DND-41 (cell line): ENCODE data around the gene LGALS3BP.
A peak's percentile ranks its signal among the peaks of the same experiment; 100 is the strongest.

Experiments used
- ATAC-seq: fragments of 200-7000 bp; cut with Tn5 transposase; 3 replicates; pipeline ENCODE4 v1.9.1; 2021; ENCODE audit warnings: low read depth; ENCODE audit not compliant: insufficient read depth
- DNase-seq: peaks from one replicate; pipeline ENCODE4 v3.0.0-alpha.2; 2020
- H2AFZ ChIP-seq: 2 replicates; pipeline ENCODE4 v1.6.0; 2012; ENCODE audit warnings: low read depth, low read length
- H3K27ac ChIP-seq: 2 replicates; pipeline ENCODE4 v1.5.1; 2012; ENCODE audit warnings: low read length, inconsistent platforms
- H3K27me3 ChIP-seq: fragments of 200-600 bp; sonication (generic); 2 replicates; pipeline ENCODE4 v1.6.0; 2012; ENCODE audit warnings: low read length, mild to moderate bottlenecking, inconsistent platforms; ENCODE audit not compliant: insufficient read depth, poor library complexity
- H3K36me3 ChIP-seq: 2 replicates; pipeline ENCODE4 v1.5.1; 2012; ENCODE audit warnings: low read length, inconsistent platforms; ENCODE audit not compliant: insufficient read depth
- H3K4me1 ChIP-seq: 2 replicates; pipeline ENCODE4 v1.5.1; 2012; ENCODE audit warnings: mild to moderate bottlenecking, low read length; ENCODE audit not compliant: insufficient read depth
- H3K4me2 ChIP-seq: 2 replicates; pipeline ENCODE4 v1.6.0; 2012; ENCODE audit warnings: mild to moderate bottlenecking, moderate library complexity, low read length, inconsistent platforms; ENCODE audit not compliant: insufficient read depth
- H3K4me3 ChIP-seq, 2 experiments: fragments of 200-600 bp in 1 of 2; shearing (Covaris generic) in 1 of 2; 2 replicates each; pipeline ENCODE4 v1.5.1; 2012 to 2016; ENCODE audit warnings: inconsistent platforms in 2 of 2, low read length in 2 of 2, mild to moderate bottlenecking in 2 of 2, low read depth in 1 of 2, moderate library complexity in 1 of 2
- H3K79me2 ChIP-seq: 2 replicates; pipeline ENCODE4 v1.6.0; 2012; ENCODE audit warnings: low read length, inconsistent platforms; ENCODE audit not compliant: insufficient read depth
- H3K9ac ChIP-seq: 2 replicates; pipeline ENCODE4 v1.6.0; 2012; ENCODE audit warnings: low read depth, mild to moderate bottlenecking, inconsistent platforms, low read length, moderate library complexity
- H3K9me3 ChIP-seq: 2 replicates; pipeline ENCODE4 v1.5.1; 2012; ENCODE audit warnings: low read length, moderate library complexity, mild to moderate bottlenecking, inconsistent platforms; ENCODE audit not compliant: insufficient read depth, severe bottlenecking
- H4K20me1 ChIP-seq: 2 replicates; pipeline ENCODE4 v1.6.0; 2012; ENCODE audit warnings: low read length; ENCODE audit not compliant: insufficient read depth
- CTCF ChIP-seq: IDR thresholded peaks from 2 replicates; pipeline ENCODE4 v1.5.1; 2012; ENCODE audit warnings: borderline replicate concordance, low read length, moderate library complexity, mild to moderate bottlenecking; ENCODE audit not compliant: poor library complexity, severe bottlenecking; ENCODE audit errors: extremely low read depth
- EZH2 ChIP-seq: IDR thresholded peaks from 3 replicates; pipeline ENCODE4 v1.6.1; 2012; ENCODE audit warnings: borderline replicate concordance, low read depth, mild to moderate bottlenecking, moderate library complexity, low read length, inconsistent platforms; ENCODE audit not compliant: severe bottlenecking

LGALS3BP gene

GRCh38 chr17:78929908-78930775, 49.6 kb downstream of the LGALS3BP start:
- DNase-seq (no peak), ATAC-seq (no peak)
- Histone ChIP-seq H3K4me2 (no peak overlapping the region), H3K27me3 (peaks cover 10% of the 10 kb centered on the region), H3K79me2 (no peaks in the 10 kb centered on the region), H3K4me1 (peaks cover 6% of the 10 kb centered on the region), H3K9ac (no peak overlapping the region), H3K4me3 (no peak overlapping the region), H2AFZ (no peak overlapping the region), H3K27ac (no peak overlapping the region), H4K20me1 (no peaks in the 10 kb centered on the region), H3K9me3 (no peaks in the 10 kb centered on the region), H3K36me3 (no peaks in the 10 kb centered on the region)
- no peak for TF ChIP-seq CTCF
- no peak for TF ChIP-seq EZH2

DNA sequence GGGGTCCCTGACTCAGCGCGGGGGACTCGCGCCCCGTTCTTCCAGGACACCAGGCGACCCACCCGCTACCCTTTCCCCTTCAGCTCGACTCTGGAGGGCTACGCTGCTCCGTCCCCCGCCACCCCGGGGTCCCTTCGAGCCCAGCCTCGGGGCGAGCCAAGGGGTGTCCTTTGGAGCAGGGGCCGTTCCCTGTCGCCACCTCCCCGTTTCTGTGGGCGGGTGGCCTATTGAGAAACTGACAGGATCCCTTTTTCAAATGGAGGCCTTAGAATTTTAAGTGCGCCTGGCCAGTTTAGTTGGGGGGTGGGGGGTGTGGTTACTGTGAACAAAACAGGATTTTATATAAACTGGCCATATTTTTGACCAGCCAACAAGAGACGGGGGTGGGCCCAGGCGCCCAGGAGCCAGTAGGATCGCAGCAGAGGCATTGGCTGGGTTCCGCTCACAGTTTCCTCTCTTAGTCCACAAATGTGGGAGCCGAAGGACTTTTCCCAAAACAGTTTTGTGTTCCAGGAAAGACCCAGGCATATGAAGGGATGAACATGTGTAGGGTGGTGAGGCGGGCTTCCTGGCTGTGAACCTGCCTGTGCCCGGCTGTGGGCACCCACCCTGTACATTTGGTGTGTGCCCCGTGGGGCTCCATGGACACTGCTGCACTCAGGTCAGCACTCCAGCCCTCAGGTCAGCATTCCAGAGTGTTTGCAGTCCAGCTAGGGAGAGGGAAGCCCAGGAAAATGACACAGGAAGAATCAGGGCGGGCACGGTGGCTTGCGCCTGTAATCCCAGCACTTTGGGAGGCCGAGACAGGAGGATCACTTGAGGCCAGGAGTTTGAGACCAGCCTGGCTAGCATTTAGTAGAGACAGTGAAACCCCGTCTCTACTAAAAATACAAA, 53.8 kb downstream of the LGALS3BP start:
- no peaks in the 10 kb centered on the region for H3K9me3 ChIP-seq
- H4K20me1 ChIP-seq, result no peaks in the 10 kb centered on the region
- peaks cover 21% of the 10 kb centered on the region for H3K4me1 ChIP-seq
- no peak overlapping the region for H3K27ac ChIP-seq
- no peak for TF ChIP-seq EZH2
- TF ChIP-seq CTCF, result no peak
- no peaks in the 10 kb centered on the region for H3K79me2 ChIP-seq
- peaks cover 21% of the 10 kb centered on the region for H3K27me3 ChIP-seq
- H3K4me2 ChIP-seq, result peak overlapping the region; percentile 55
- no peaks in the 10 kb centered on the region for H3K36me3 ChIP-seq
- peak; percentile 56; the same call in 2 of the 3 replicates for ATAC-seq
- peak overlapping the region; percentile 59 for H2AFZ ChIP-seq
- no peak for DNase-seq
- peak overlapping the region in 1 of 2 experiments; percentile 47; a peak in 2 of 4 replicates for H3K4me3 ChIP-seq
- peak overlapping the region; percentile 38; the same call in 1 of the 2 replicates for H3K9ac ChIP-seq

- no peaks in the 10 kb centered on the region for H3K36me3 ChIP-seq
- TF ChIP-seq EZH2 (no peak), CTCF (peak; percentile 25)
- no peaks in the 10 kb centered on the region for H3K9me3 ChIP-seq
- H3K27ac ChIP-seq, result no peak within 1 kb of the TSS
- peak; percentile 93 for ATAC-seq
- peak within 1 kb of the TSS; percentile 55 for H3K4me2 ChIP-seq
- DNase-seq, result peak; percentile 85
- H3K27me3 ChIP-seq, result peaks cover 21% of the 10 kb centered on the region
- peak within 1 kb of the TSS in 1 of 2 experiments; percentile 47; a peak in 3 of 4 replicates for H3K4me3 ChIP-seq
- no peaks in the 10 kb centered on the region for H4K20me1 ChIP-seq
- no peaks in the 10 kb centered on the region for H3K79me2 ChIP-seq
- peak within 1 kb of the TSS; percentile 59 for H2AFZ ChIP-seq
- peaks cover 21% of the 10 kb centered on the region for H3K4me1 ChIP-seq
- H3K9ac ChIP-seq, result peak within 1 kb of the TSS; percentile 46; the same call in 1 of the 2 replicates
Measured at GRCh38 chr17:78925234-78925633, 54.5 kb downstream of the LGALS3BP start, which contains the start of gene TIMP2. TIMP2 (minus strand) TSS chr17:78925387; CDS start chr17:78925088, 299 bp downstream.
